Epithelial cell of esophagus (primary cell): ENCODE measurements around the gene HS6ST2.

Source experiments
- DNase-seq: peaks from one replicate; pipeline ENCODE4 v3.0.0; 2010; ENCODE audit warnings: low read depth
- H3K4me3 ChIP-seq: 2 replicates; pipeline ENCODE4 v1.5.1; 2011; ENCODE audit warnings: mild to moderate bottlenecking, low read length, control low read depth
- TF ChIP-seq, protein P1 (sequence below): IDR thresholded peaks from 2 replicates; pipeline ENCODE4 v1.5.1; 2011; ENCODE audit warnings: low read depth, mild to moderate bottlenecking, low read length, control low read depth, inconsistent platforms; ENCODE audit not compliant: insufficient read depth; ENCODE audit errors: missing control alignments

Gene HS6ST2

DNA sequence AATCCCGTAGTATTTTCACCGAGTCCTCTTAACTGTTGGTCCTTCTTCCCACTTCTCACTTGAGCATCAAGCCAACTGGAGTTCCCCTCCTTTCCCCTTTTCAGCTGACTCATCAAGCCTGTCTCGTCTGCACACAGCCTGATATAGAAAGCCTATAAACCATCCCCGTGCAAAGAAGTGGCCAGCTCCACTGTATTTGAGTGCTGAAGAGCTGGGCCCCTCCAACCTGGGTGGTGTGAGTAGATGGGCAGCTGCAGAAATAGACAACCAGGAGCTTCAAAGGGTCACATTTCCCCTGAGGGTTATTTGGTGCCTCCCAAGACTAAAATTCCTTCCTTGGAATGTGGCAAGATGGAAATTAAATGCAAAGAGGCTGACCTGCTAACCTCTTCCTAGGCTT is 199.7 kb downstream of the HS6ST2 start:
- TF ChIP-seq, protein P1, sequence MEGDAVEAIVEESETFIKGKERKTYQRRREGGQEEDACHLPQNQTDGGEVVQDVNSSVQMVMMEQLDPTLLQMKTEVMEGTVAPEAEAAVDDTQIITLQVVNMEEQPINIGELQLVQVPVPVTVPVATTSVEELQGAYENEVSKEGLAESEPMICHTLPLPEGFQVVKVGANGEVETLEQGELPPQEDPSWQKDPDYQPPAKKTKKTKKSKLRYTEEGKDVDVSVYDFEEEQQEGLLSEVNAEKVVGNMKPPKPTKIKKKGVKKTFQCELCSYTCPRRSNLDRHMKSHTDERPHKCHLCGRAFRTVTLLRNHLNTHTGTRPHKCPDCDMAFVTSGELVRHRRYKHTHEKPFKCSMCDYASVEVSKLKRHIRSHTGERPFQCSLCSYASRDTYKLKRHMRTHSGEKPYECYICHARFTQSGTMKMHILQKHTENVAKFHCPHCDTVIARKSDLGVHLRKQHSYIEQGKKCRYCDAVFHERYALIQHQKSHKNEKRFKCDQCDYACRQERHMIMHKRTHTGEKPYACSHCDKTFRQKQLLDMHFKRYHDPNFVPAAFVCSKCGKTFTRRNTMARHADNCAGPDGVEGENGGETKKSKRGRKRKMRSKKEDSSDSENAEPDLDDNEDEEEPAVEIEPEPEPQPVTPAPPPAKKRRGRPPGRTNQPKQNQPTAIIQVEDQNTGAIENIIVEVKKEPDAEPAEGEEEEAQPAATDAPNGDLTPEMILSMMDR: no peak
- peak; percentile 4 for DNase-seq
- no peak overlapping the region for H3K4me3 ChIP-seq

DNA sequence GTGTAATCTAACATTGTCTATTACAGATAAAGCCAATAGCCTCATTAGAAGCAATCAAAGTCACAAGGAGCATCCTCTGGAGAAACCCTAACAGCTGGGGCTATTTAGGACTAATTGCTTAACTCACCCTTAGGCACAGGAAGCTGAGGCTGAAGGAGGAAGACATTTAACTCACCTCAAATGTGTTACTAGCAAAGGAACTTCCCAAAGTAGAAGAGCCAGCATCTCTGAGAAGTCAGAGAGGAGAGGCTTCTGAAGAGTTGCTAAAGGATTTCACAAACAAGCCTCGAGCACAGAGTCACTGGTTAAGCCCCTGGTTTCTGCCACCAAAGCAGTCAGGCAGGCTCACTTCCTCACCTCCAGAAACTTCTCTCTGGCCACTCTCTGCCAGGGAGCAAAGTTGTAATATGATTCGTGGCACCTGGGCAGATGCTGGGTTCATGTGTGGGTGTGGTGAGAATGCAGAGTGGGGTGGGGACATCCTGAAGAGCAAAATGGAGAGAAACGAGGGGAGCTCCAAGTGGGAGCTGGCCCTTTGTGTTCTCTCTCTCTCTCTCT is 201.3 kb downstream of the HS6ST2 start:
- DNase-seq: peak; percentile 15

DNA sequence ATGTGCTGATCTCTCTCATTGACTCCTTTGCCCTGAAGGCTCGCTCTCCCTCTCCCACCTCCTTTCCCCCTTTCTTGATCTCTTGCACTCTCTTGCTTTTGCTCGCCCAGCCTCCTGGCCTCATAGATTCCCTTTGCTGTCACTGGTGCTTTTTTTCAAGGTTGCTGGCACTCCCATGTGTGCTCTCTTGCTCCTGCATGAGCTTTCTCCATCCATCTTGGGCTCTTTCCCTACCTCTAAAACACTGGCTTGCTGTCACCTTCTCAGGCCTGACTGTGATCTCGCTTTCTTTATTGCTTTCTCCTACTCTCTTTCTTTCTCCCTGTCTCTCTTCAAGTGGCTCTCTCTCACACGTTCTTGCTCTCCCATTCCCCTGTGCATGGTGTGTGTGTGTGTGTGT is 202.0 kb downstream of the HS6ST2 start:
- DNase-seq: no peak
- no peak overlapping the region for H3K4me3 ChIP-seq
- TF ChIP-seq, protein P1: no peak

More for the DNA sequence above, 201.3 kb downstream of the HS6ST2 start:
- no peak overlapping the region for H3K4me3 ChIP-seq
- TF ChIP-seq, protein P1: no peak

DNA sequence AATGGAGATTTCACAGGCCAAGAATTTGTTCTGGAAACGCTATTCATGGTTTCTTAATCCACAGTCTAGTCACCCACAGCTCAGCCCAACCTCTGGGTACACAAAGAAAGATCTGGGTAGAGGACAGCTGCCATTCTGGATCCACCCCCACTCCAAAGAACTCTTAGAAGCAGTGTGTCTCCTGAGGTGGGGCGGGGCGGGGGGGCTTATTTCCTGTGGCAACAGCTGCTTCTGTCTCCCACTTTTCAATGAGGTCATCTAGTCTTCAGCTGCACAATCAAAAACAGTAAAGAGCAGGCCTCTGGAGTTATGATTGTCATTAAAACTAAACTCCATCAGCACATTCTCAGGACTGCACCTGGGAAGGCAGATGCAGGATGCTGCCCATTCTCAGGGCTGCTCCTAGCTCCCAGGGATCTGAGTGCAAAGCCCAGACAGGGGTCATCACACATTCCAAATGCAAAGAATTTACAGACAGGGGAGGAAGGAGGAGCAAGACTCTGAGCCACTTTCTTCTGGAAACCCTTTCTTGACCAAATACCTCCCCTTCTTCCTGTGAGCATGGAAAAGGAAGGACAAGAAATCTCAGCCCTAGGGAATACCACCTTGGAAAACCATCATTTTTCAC is 207.3 kb downstream of the HS6ST2 start:
- H3K4me3 ChIP-seq: no peak overlapping the region
- no peak for DNase-seq

DNA sequence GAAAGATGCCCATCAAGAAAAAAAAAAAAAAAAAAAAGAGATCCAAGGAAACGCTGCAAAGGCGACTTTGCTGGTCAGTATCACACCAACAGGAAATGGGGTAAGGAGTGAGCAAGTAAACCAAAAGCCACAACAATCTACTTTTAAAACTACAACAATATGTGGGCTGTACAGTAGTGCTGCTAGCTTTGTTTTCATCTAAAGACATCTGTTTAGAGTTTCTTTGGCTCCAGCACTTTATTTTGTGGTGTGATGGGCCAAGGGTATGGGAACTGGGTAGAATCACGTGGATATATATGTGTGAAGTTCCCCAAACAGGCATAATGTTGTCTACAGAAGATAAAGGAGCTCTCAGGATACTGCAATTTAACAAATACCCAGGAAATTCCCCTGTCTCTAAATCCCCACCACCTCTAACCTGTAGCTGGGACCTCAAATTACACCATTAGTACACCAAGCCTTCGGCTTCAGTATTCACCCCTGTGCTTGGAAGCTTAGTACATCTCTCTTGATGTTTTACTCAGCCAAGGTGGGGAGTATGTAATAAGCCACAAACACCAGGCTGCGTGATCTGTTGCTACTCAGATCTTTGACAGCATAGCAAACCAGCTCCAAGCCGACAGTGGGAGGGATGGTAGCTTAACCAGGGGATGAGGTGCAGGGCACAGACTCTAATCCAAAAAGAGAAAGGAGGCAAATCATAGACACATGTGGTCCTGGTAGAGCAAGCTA is 207.9 kb downstream of the HS6ST2 start:
- H3K4me3 ChIP-seq: no peak overlapping the region
- TF ChIP-seq, protein P1: no peak
- no peak for DNase-seq

More for the DNA sequence above, 207.3 kb downstream of the HS6ST2 start:
- TF ChIP-seq, protein P1: no peak

DNA sequence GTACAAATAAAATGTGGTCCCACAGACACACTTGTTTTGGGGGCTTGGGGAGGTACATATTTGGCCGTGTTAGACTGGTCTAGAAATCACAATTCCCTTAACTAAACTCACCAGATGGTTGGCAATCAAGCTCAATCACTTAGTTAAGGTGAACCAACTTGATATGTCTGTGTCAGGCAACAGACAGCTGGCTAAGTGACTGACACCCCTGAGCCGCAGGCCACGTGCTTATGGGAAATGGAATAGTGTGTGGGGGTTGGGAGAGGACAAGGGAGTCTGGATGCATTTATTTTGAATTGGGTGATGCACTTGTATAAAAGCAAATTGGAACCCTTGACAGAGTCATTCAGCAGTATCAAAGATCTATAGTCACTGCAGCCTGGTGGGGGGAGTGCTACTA is 209.0 kb downstream of the HS6ST2 start:
- no peak for DNase-seq
- no peak overlapping the region for H3K4me3 ChIP-seq
- TF ChIP-seq, protein P1: no peak

DNA sequence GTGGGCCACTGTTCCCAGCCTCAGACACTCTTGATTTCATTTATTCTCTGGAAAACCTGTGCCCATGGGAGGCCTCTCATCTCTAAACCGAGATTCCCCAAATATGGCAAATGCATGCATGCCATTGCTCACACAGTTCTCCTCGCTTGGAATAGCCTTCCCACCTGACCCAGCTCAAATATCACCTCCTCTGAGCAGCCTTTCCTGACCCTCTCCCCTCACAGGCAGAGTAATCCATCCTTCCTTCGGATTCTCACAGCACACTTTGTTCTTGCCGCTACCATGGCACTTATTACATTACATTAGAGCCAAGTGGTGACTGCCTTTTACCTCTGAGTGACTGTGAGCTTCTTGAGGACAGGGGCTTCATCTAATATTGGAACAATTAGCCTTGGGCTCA is 209.5 kb downstream of the HS6ST2 start:
- TF ChIP-seq, protein P1: no peak
- H3K4me3 ChIP-seq: no peak overlapping the region
- no peak for DNase-seq
